A673 (cell line): ENCODE data around the gene FBN3.

Experiments used
- CTCF ChIP-seq: fragments of 300-800, 200-600 bp; sonication (generic); conservative IDR thresholded peaks from 2 replicates; pipeline ENCODE4 v1.5.1; 2017; ENCODE audit warnings: low read depth, mild to moderate bottlenecking, antibody characterized with exemption, low read length, moderate library complexity, mixed read lengths
- EZH2 ChIP-seq: fragments of 200-600 bp; sonication (generic); IDR thresholded peaks from 2 replicates; pipeline ENCODE4 v1.6.1; 2017; ENCODE audit warnings: borderline replicate concordance, low read depth, mild to moderate bottlenecking, mixed read lengths, antibody characterized with exemption, low read length; ENCODE audit not compliant: poor library complexity, severe bottlenecking

GRCh38 chr19:8096071-8096470 is 53.3 kb downstream of the FBN3 start:
- TF ChIP-seq CTCF = no peak
- TF ChIP-seq EZH2 = no peak
